HepG2 (cell line): ENCODE data around the gene WBP1. TPM values are rescaled to one million over a fixed set of nuclear protein-coding genes. Genes with fewer than 3 reads are reported as not detected.
A peak's percentile ranks its signal among the peaks of the same experiment; 100 is the strongest.

Experiments used
- EP300 ChIP-seq, 3 experiments: sonication (generic) in 1 of 3; formaldehyde crosslinking in 1 of 3; IDR thresholded peaks; 2 replicates each; pipeline versions ENCODE4 v1.5.1 to v1.6.1; 2011 to 2020; ENCODE audit warnings: low read depth in 2 of 3, low read length in 2 of 3, borderline replicate concordance in 1 of 3, improper control_type of control experiment in 1 of 3, mild to moderate bottlenecking in 1 of 3, missing genetic modification reagents in 1 of 3, moderate library complexity in 1 of 3
- KLF6 ChIP-seq: IDR thresholded peaks from 2 replicates; pipeline ENCODE4 v1.8.0; 2016; ENCODE audit warnings: missing biosample characterization, missing genetic modification reagents
- ZNF441 ChIP-seq: sonication (generic); formaldehyde crosslinking; IDR thresholded peaks from 2 replicates; pipeline ENCODE4 v1.7.0; 2021; ENCODE audit warnings: missing genetic modification reagents, borderline replicate concordance
- ZNF644 ChIP-seq: IDR thresholded peaks from 2 replicates; pipeline ENCODE4 v1.6.1; 2016; ENCODE audit warnings: low read depth
- ZNF891 ChIP-seq: sonication (generic); formaldehyde crosslinking; IDR thresholded peaks from 2 replicates; pipeline ENCODE4 v1.5.0; 2020; ENCODE audit warnings: mild to moderate bottlenecking, missing genetic modification reagents
- polyA plus RNA-seq, 8 experiments: library from polyadenylated mRNA; depleted of rRNA in 3 of 8; stranded (reverse) in 7 of 8; unstranded in 1 of 8; fragments of >200 nt; fragmentation: Illumina TruSeq in 4 of 8; extraction: Trizol in 4 of 8; gene quantifications; 2 replicates each; pipeline versions ENCODE4 v1.2.1 to v1.2.3, GENCODE V29; 2011 to 2016; ENCODE audit warnings: low read depth in 4 of 8, missing spikeins in 1 of 8, mixed read lengths in 1 of 8; ENCODE audit not compliant: insufficient read depth in 1 of 8
- total RNA-seq, 5 experiments: library from RNA; depleted of rRNA; stranded (reverse); fragments of >200 nt; fragmentation: Illumina TruSeq; extraction: Trizol; gene quantifications; 2 replicates each; pipeline ENCODE4 v1.2.3, GENCODE V29; 2016; ENCODE audit warnings: low read depth in 1 of 5
- TF ChIP-seq, protein P1 (sequence below): sonication (generic); formaldehyde crosslinking; IDR thresholded peaks from 2 replicates; pipeline ENCODE4 v1.4.0; 2020; ENCODE audit warnings: mild to moderate bottlenecking, missing genetic modification reagents
- TF ChIP-seq, protein P2 (sequence below): sonication (generic); formaldehyde crosslinking; IDR thresholded peaks from 2 replicates; pipeline ENCODE4 v1.5.1; 2020; ENCODE audit warnings: mild to moderate bottlenecking, missing genetic modification reagents
- TF ChIP-seq, protein P3 (sequence below): sonication (generic); formaldehyde crosslinking; IDR thresholded peaks from 2 replicates; pipeline ENCODE4 v1.4.0; 2020; ENCODE audit warnings: missing genetic modification reagents, borderline replicate concordance
- TF ChIP-seq, protein P4 (sequence below): sonication (generic); formaldehyde crosslinking; IDR thresholded peaks from 2 replicates; pipeline ENCODE4 v1.4.0; 2020; ENCODE audit warnings: missing genetic modification reagents
- TF ChIP-seq, protein P5 (sequence below): fragments of 450-650 bp; IDR thresholded peaks from 2 replicates; pipeline ENCODE4 v1.6.1; 2016
- TF ChIP-seq, protein P6 (sequence below): IDR thresholded peaks from 2 replicates; pipeline ENCODE4 v1.6.1; 2016; ENCODE audit warnings: control low read depth

The WBP1 gene
- total and polyA plus RNA-seq, 2 of the 13 experiments (the other 11 are each of a cell fraction or from before 2014, with no cell fraction given): 38.8 to 85.7 TPM

DNA sequence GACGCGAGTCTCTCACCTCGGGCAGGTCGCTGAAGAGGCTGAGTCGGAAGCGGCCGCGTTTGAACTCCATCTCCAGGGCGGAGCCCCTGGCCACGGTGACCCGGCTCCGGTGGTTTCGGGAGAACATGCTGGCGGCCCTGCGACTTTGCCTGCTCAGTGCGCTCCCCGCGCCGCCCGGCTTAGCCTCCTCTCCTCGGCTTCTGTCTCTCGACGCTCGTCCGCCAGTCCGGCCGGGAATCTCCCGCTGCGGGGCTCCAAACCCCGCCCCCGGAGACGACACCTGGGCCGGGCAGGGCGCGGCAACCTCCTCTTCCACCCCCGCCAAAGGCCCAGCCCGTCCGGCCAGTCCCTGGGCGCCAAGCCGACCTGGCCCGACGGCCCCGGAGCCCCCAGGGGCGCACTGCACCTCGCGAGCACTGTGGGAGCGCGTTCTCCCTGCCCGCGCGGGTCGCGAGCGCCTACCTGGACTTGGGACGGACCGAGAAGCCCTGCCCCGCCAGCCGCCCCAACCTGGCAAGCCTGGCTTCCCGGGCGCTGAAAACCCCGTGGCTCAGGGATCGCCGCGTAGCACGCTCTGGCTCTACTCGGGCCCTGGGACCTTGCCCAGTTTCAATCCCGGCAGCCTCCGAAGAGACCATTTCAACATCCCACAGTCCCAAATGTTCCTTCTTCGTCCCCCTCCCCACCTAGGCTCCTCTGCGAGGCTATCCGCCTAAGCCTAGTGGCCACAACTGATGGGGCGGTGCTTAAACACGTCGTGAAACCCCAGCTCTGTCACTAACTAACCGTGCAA, 16.4 kb upstream of the WBP1 start, which contains the start of gene RTKN (continued):
- TF ChIP-seq, protein P1, sequence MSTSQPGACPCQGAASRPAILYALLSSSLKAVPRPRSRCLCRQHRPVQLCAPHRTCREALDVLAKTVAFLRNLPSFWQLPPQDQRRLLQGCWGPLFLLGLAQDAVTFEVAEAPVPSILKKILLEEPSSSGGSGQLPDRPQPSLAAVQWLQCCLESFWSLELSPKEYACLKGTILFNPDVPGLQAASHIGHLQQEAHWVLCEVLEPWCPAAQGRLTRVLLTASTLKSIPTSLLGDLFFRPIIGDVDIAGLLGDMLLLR (CRISPR knock-in tag): peak; percentile 82
- TF ChIP-seq ZNF644 (CRISPR knock-in tag) (no peak), KLF6 (peak; percentile 82; the same call in 1 of the 2 replicates), EP300 (IDR thresholded peaks at IDR 0.05; ENCODE audit: low read depth in 2 of 2, low read length in 2 of 2) (no peak), EP300 (CRISPR knock-in tag; IDR thresholded peaks at IDR 0.05; ENCODE audit: borderline replicate concordance) (peak; percentile 59; the same call in 1 of the 2 replicates), ZNF441 (CRISPR knock-in tag) (peak; percentile 68; the same call in 1 of the 2 replicates), ZNF891 (CRISPR knock-in tag) (peak; percentile 80)
- TF ChIP-seq, protein P2, sequence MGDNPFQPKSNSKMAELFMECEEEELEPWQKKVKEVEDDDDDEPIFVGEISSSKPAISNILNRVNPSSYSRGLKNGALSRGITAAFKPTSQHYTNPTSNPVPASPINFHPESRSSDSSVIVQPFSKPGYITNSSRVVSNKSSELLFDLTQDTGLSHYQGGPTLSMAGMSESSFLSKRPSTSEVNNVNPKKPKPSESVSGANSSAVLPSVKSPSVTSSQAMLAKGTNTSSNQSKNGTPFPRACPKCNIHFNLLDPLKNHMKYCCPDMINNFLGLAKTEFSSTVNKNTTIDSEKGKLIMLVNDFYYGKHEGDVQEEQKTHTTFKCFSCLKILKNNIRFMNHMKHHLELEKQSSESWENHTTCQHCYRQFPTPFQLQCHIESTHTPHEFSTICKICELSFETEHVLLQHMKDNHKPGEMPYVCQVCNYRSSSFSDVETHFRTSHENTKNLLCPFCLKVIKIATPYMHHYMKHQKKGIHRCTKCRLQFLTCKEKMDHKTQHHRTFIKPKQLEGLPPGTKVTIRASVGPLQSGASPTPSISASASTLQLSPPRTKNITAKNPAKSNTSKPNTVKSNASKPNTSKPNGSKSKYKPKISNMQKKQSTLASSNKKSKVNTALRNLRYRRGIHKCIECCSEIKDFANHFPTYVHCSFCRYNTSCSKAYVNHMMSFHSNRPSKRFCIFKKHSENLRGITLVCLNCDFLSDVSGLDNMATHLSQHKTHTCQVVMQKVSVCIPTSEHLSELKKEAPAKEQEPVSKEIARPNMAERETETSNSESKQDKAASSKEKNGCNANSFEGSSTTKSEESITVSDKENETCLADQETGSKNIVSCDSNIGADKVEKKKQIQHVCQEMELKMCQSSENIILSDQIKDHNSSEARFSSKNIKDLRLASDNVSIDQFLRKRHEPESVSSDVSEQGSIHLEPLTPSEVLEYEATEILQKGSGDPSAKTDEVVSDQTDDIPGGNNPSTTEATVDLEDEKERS (CRISPR knock-in tag): peak; percentile 94
- TF ChIP-seq, protein P3, sequence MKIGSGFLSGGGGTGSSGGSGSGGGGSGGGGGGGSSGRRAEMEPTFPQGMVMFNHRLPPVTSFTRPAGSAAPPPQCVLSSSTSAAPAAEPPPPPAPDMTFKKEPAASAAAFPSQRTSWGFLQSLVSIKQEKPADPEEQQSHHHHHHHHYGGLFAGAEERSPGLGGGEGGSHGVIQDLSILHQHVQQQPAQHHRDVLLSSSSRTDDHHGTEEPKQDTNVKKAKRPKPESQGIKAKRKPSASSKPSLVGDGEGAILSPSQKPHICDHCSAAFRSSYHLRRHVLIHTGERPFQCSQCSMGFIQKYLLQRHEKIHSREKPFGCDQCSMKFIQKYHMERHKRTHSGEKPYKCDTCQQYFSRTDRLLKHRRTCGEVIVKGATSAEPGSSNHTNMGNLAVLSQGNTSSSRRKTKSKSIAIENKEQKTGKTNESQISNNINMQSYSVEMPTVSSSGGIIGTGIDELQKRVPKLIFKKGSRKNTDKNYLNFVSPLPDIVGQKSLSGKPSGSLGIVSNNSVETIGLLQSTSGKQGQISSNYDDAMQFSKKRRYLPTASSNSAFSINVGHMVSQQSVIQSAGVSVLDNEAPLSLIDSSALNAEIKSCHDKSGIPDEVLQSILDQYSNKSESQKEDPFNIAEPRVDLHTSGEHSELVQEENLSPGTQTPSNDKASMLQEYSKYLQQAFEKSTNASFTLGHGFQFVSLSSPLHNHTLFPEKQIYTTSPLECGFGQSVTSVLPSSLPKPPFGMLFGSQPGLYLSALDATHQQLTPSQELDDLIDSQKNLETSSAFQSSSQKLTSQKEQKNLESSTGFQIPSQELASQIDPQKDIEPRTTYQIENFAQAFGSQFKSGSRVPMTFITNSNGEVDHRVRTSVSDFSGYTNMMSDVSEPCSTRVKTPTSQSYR (CRISPR knock-in tag): no peak; the same call in 1 of the 2 replicates
- TF ChIP-seq, protein P4, sequence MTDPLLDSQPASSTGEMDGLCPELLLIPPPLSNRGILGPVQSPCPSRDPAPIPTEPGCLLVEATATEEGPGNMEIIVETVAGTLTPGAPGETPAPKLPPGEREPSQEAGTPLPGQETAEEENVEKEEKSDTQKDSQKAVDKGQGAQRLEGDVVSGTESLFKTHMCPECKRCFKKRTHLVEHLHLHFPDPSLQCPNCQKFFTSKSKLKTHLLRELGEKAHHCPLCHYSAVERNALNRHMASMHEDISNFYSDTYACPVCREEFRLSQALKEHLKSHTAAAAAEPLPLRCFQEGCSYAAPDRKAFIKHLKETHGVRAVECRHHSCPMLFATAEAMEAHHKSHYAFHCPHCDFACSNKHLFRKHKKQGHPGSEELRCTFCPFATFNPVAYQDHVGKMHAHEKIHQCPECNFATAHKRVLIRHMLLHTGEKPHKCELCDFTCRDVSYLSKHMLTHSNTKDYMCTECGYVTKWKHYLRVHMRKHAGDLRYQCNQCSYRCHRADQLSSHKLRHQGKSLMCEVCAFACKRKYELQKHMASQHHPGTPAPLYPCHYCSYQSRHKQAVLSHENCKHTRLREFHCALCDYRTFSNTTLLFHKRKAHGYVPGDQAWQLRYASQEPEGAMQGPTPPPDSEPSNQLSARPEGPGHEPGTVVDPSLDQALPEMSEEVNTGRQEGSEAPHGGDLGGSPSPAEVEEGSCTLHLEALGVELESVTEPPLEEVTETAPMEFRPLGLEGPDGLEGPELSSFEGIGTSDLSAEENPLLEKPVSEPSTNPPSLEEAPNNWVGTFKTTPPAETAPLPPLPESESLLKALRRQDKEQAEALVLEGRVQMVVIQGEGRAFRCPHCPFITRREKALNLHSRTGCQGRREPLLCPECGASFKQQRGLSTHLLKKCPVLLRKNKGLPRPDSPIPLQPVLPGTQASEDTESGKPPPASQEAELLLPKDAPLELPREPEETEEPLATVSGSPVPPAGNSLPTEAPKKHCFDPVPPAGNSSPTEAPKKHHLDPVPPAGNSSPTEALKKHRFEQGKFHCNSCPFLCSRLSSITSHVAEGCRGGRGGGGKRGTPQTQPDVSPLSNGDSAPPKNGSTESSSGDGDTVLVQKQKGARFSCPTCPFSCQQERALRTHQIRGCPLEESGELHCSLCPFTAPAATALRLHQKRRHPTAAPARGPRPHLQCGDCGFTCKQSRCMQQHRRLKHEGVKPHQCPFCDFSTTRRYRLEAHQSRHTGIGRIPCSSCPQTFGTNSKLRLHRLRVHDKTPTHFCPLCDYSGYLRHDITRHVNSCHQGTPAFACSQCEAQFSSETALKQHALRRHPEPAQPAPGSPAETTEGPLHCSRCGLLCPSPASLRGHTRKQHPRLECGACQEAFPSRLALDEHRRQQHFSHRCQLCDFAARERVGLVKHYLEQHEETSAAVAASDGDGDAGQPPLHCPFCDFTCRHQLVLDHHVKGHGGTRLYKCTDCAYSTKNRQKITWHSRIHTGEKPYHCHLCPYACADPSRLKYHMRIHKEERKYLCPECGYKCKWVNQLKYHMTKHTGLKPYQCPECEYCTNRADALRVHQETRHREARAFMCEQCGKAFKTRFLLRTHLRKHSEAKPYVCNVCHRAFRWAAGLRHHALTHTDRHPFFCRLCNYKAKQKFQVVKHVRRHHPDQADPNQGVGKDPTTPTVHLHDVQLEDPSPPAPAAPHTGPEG (CRISPR knock-in tag): peak; percentile 71
- TF ChIP-seq, protein P5, sequence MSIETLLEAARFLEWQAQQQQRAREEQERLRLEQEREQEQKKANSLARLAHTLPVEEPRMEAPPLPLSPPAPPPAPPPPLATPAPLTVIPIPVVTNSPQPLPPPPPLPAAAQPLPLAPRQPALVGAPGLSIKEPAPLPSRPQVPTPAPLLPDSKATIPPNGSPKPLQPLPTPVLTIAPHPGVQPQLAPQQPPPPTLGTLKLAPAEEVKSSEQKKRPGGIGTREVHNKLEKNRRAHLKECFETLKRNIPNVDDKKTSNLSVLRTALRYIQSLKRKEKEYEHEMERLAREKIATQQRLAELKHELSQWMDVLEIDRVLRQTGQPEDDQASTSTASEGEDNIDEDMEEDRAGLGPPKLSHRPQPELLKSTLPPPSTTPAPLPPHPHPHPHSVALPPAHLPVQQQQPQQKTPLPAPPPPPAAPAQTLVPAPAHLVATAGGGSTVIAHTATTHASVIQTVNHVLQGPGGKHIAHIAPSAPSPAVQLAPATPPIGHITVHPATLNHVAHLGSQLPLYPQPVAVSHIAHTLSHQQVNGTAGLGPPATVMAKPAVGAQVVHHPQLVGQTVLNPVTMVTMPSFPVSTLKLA: peak; percentile 13; the same call in 1 of the 2 replicates
- TF ChIP-seq, protein P6, sequence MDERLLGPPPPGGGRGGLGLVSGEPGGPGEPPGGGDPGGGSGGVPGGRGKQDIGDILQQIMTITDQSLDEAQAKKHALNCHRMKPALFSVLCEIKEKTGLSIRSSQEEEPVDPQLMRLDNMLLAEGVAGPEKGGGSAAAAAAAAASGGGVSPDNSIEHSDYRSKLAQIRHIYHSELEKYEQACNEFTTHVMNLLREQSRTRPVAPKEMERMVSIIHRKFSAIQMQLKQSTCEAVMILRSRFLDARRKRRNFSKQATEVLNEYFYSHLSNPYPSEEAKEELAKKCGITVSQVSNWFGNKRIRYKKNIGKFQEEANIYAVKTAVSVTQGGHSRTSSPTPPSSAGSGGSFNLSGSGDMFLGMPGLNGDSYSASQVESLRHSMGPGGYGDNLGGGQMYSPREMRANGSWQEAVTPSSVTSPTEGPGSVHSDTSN: no peak
